Nephron progenitor cell (in vitro differentiated cells): Measurements from ENCODE around the gene ZNF440.
"Not testable (repeated sequence)": the region's sequence is repeated elsewhere in the genome, so short reads cannot be mapped to it uniquely, and the experiment has no call there.

ENCODE experiments used
- DNase-seq: peaks from one replicate; pipeline ENCODE4 v3.0.0; 2021
- H3K27ac Mint-ChIP-seq: 2 replicates; pipeline ENCODE4 v1.8.0; 2021; ENCODE audit warnings: mild to moderate bottlenecking, moderate library complexity, mixed read lengths
- H3K27me3 Mint-ChIP-seq: 2 replicates; pipeline ENCODE4 v1.8.0; 2021; ENCODE audit warnings: mild to moderate bottlenecking, low read depth, mixed read lengths; ENCODE audit not compliant: poor library complexity
- H3K36me3 Mint-ChIP-seq: 2 replicates; pipeline ENCODE4 v1.8.0; 2021; ENCODE audit warnings: low read depth, mixed read lengths
- H3K4me1 Mint-ChIP-seq: 2 replicates; pipeline ENCODE4 v1.8.0; 2021; ENCODE audit warnings: mixed read lengths
- H3K4me3 Mint-ChIP-seq: 2 replicates; pipeline ENCODE4 v1.8.0; 2021; ENCODE audit warnings: mild to moderate bottlenecking, moderate library complexity, mixed read lengths
- H3K9me3 Mint-ChIP-seq: 2 replicates; pipeline ENCODE4 v1.8.0; 2021; ENCODE audit warnings: mild to moderate bottlenecking, moderate library complexity, mixed read lengths
- CTCF ChIP-seq: fragments of 200-600 bp; sonication (generic); IDR thresholded peaks from 2 replicates; pipeline ENCODE4 v1.5.0; 2021; ENCODE audit warnings: antibody characterized with exemption

The ZNF440 gene

GRCh38 chr19:11856596-11857250, 42.6 kb downstream of the ZNF440 start:
- no peaks in the 10 kb centered on the region for H3K4me1 Mint-ChIP-seq
- no peak for DNase-seq
- no peaks in the 10 kb centered on the region for H3K27me3 Mint-ChIP-seq
- TF ChIP-seq CTCF: no peak
- H3K27ac Mint-ChIP-seq: no peak overlapping the region
- no peaks in the 10 kb centered on the region for H3K36me3 Mint-ChIP-seq
- peaks cover 57% of the 10 kb centered on the region for H3K9me3 Mint-ChIP-seq
- no peak overlapping the region for H3K4me3 Mint-ChIP-seq

- no peak overlapping the region for H3K4me3 Mint-ChIP-seq
- H3K4me1 Mint-ChIP-seq: no peaks in the 10 kb centered on the region
- no peaks in the 10 kb centered on the region for H3K36me3 Mint-ChIP-seq
- no peak for DNase-seq
- H3K9me3 Mint-ChIP-seq: peaks cover 74% of the 10 kb centered on the region
- H3K27me3 Mint-ChIP-seq: no peaks in the 10 kb centered on the region
- no peak for TF ChIP-seq CTCF
- H3K27ac Mint-ChIP-seq: no peak overlapping the region
Observed at GRCh38 chr19:11860721-11861120, 46.6 kb downstream of the ZNF440 start.

GRCh38 chr19:11861301-11861700, 47.2 kb downstream of the ZNF440 start:
- Mint-ChIP-seq H3K27ac (no peak overlapping the region), H3K9me3 (peaks cover 76% of the 10 kb centered on the region), H3K4me1 (no peaks in the 10 kb centered on the region), H3K27me3 (no peaks in the 10 kb centered on the region), H3K36me3 (no peaks in the 10 kb centered on the region), H3K4me3 (no peak overlapping the region)
- no peak for TF ChIP-seq CTCF
- no peak for DNase-seq

- not testable (repeated sequence) for H3K27ac Mint-ChIP-seq, DNase-seq, H3K4me3 Mint-ChIP-seq, H3K4me1 Mint-ChIP-seq, H3K27me3 Mint-ChIP-seq
- peaks cover 21% of the 10 kb centered on the region for H3K36me3 Mint-ChIP-seq
- peaks cover 91% of the 10 kb centered on the region for H3K9me3 Mint-ChIP-seq
Observed at GRCh38 chr19:11867766-11868165, 53.7 kb downstream of the ZNF440 start.

GRCh38 chr19:11868188-11868587, 54.1 kb downstream of the ZNF440 start:
- TF ChIP-seq CTCF: no peak
- peaks cover 21% of the 10 kb centered on the region for H3K36me3 Mint-ChIP-seq
- peaks cover 5% of the 10 kb centered on the region for H3K27me3 Mint-ChIP-seq
- no peak overlapping the region for H3K27ac Mint-ChIP-seq
- H3K4me3 Mint-ChIP-seq: no peak overlapping the region
- H3K4me1 Mint-ChIP-seq: no peaks in the 10 kb centered on the region
- DNase-seq: no peak
- H3K9me3 Mint-ChIP-seq: peaks cover 87% of the 10 kb centered on the region

- Mint-ChIP-seq H3K27ac (no peak overlapping the region), H3K4me3 (no peak overlapping the region), H3K4me1 (no peaks in the 10 kb centered on the region), H3K27me3 (peaks cover 10% of the 10 kb centered on the region), H3K9me3 (peaks cover 46% of the 10 kb centered on the region), H3K36me3 (peaks cover 16% of the 10 kb centered on the region)
- no peak for DNase-seq
- no peak for TF ChIP-seq CTCF
Observed at GRCh38 chr19:11872624-11873023, 58.6 kb downstream of the ZNF440 start.
